ENCODE measurements around the gene CNTNAP2.

GRCh38 chr7:146773506-146773905 is 656.9 kb downstream of the CNTNAP2 start:
- no peak for TF ChIP-seq FOXP2 (optimal IDR thresholded peaks at IDR 0.05; ENCODE audit: control extremely low read depth, extremely low read length, insufficient read depth)
- no peak for TF ChIP-seq EZH2 (IDR thresholded peaks at IDR 0.05)
